ENCODE measurements around the gene HMGXB4. TPM values are rescaled to one million over a fixed set of nuclear protein-coding genes. Genes with fewer than 3 reads are reported as not detected.

HMGXB4 gene, protein sequence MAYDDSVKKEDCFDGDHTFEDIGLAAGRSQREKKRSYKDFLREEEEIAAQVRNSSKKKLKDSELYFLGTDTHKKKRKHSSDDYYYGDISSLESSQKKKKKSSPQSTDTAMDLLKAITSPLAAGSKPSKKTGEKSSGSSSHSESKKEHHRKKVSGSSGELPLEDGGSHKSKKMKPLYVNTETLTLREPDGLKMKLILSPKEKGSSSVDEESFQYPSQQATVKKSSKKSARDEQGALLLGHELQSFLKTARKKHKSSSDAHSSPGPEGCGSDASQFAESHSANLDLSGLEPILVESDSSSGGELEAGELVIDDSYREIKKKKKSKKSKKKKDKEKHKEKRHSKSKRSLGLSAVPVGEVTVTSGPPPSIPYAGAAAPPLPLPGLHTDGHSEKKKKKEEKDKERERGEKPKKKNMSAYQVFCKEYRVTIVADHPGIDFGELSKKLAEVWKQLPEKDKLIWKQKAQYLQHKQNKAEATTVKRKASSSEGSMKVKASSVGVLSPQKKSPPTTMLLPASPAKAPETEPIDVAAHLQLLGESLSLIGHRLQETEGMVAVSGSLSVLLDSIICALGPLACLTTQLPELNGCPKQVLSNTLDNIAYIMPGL
- 18.1 and 25.7 TPM in 2 replicates for total RNA-seq (2014; rRNA removed; shearing (Covaris generic))

DNA sequence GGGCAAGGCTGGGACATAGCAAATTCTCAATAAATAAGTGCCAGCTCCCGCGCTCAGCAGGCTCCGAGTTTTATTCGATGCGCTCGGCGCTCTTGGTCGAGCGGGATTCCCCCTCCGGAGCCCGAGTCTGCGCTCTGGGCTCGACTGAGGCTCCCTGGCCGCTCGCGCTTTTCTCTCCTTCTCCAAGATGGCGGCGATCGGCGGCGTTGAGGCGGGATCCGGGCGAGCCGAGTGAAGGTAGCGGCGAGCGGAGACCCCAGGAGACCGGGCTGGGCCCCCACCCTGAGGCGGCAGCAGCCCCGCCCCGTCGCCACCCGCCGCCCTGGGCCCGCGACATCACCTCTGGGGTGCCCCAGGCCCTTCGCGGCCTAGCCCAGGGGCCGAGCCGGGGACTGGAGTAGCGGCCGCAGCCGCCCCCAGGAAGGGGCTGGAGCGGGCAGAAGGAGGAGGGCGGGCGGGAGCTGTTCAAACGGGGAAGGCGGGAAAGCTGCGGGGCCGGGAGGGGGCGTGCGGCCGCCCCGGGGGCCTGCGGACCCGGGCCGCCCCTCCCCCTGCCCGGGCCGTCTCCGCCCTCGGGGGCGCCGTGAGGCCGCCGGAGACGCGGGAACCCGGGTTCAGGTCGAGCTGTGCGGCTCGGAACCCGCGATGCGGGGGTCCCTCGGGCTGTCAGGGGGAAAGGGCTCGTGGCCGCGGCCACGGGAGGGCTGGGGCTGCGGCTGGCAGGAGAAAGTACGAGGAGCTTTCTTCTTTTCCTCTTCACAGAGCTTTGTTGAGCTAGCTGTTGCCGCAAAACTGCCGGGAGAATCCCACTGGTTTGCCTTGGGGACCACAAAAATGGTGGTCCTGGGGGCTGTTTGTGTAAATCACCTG lies at the start of gene HMGXB4:
Gene HMGXB4, plus strand, starts transcription at position 173 of the 870 bp plus-strand sequence. CDS start 4,898 bp downstream, outside the sequence.

DNA sequence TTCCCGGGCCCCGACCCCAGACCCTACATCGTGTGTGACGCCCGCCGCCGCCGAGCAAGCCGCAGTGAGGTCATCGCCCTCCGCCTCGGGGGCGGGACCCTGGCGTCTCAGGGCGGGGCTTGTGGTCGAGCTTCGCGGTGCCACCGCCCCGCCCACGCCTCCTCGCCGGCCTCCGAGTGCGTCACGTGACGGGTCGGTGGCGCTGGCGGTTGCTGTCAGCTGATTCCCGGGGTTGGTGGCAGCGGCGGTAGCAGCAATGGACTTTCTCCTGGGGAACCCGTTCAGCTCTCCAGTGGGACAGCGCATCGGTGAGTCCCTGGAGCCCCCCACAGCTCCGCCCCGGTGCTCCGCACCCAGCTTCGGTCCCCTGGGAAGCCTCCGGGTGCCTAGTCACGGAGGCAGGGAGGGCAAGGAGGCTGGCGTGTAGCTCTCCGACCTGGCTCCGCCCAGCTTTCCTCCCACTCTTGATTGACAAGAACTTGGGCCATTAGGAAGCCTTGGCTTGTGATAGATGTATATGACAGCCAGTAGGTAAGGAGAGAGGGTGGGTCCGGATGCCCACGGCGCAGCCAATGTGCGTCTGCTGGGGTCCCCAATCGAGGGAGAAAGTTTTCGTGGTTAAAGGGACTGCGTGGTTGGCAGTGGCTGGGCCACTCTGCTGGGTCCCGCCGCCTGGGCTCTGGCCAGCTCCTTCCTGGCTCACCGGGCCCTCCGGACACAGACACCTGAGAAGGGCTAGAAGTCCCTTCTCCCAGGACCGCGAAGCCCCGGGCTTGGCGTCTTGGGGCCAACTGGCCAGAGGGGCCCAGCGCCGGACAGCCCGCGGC lies 42.6 kb downstream of the HMGXB4 start, which contains the start of gene TOM1:
Gene TOM1, plus strand, starts transcription at position 222 of the 827 bp plus-strand sequence. Its CDS starts 35 bp downstream, at position 257.

Small RNA genes lying within 50 kb of the gene (small RNA-seq; reads per million reads assigned to genes)
- gene MIR3909 (not detected), gene MIR6069 (not detected), gene RNU7-167P (not detected)

Other genes with a start within 250 kb of the HMGXB4 start
- gene ISX, start 191.3 kb upstream of the HMGXB4 start, total RNA-seq (2014; rRNA removed; shearing (Covaris generic)) = not detected in 2 replicates
- gene TOM1, start 42.4 kb downstream of the HMGXB4 start, total RNA-seq (2014; rRNA removed; shearing (Covaris generic)) = 17.9 and 19.0 TPM in 2 replicates
- 6.5 and 7.7 TPM in 2 replicates for gene HMOX1, start 123.6 kb downstream of the HMGXB4 start, total RNA-seq (2014; rRNA removed; shearing (Covaris generic))
- gene MCM5, start 142.6 kb downstream of the HMGXB4 start, total RNA-seq (2014; rRNA removed; shearing (Covaris generic)) = 84.6 and 111 TPM in 2 replicates